ENCODE measurements around the gene ALDH9A1. TPM values are rescaled to one million over a fixed set of nuclear protein-coding genes. Genes with fewer than 3 reads are reported as not detected.
"Not testable (repeated sequence)": the region's sequence is repeated elsewhere in the genome, so short reads cannot be mapped to it uniquely, and the experiment has no call there.

The ALDH9A1 gene
- total RNA-seq (2014; rRNA removed) (58.8 and 78.0 TPM in 2 replicates), Bru-seq, nascent RNA (percentile 85 among the genes with signal in this experiment), BruChase-seq, experiment 1, labeled RNA remaining after a 6-hour chase (percentile 80 among the genes with signal in this experiment), BruChase-seq, experiment 2, labeled RNA remaining after a 2-hour chase (percentile 80 among the genes with signal in this experiment)
- long read RNA-seq, transcript ALDH9A1-201 (11 exons, 2,696 nt), result major isoform, 194 of 206 reads
- long read RNA-seq, partial matches to known transcripts, result 9 of 206 reads
- long read RNA-seq, other reads (novel, unspliced or antisense), result 2 of 206 reads

GRCh38 chr1:165697881-165698760 is at the start of gene ALDH9A1:
Gene ALDH9A1 (minus strand): TSS chr1:165698562. CDS start chr1:165698558, 4 bp downstream.
- no peaks in the 10 kb centered on the region for H3K9me2 ChIP-seq (replicated peaks; ENCODE audit: low read length)
- DNase-seq, result peak; percentile 92
- ChIA-PET POLR2A (ENCODE audit: unreplicated experiment) (interaction anchor here (0.5 to 1.2 kb wide), 7 partner anchors 10 to 101 kb away, joined by 3 to 5 read pairs (median 4); partner anchors contain the start of gene TMCO1), CTCF (interaction anchor here (0.7 to 1.3 kb wide), 5 partner anchors 66 to 936 kb away, joined by 3 to 8 read pairs (median 5); partner anchors contain the start of gene MGST3)
- H3K4me3 ChIP-seq (ENCODE audit: low read length), result peak within 1 kb of the TSS; percentile 97
- peaks cover 6% of the 10 kb centered on the region for H3K36me3 ChIP-seq (ENCODE audit: low read depth, low read length)
- H3F3A ChIP-seq (ENCODE audit: low read length, unreplicated experiment), result peaks cover 3% of the 10 kb centered on the region
- TF ChIP-seq CTCF (conservative IDR thresholded peaks at IDR 0.05; ENCODE audit: low read depth, low read length), result peak; percentile 62
- TF ChIP-seq EZH2 (IDR thresholded peaks at IDR 0.05; ENCODE audit: low read length, unreplicated experiment), result no peak
- no peaks in the 10 kb centered on the region for H3K9me3 ChIP-seq (ENCODE audit: low read length)
- TSS peak; percentile 47 for BruUV-seq (replicated peaks)
- no peaks in the 10 kb centered on the region for H3K27me3 ChIP-seq (ENCODE audit: low read length)
- peak within 1 kb of the TSS; percentile 90 for H3K4me2 ChIP-seq (ENCODE audit: low read length)
- peak within 1 kb of the TSS; percentile 88 for H3K9ac ChIP-seq (ENCODE audit: low read length)
- peaks cover 13% of the 10 kb centered on the region for H4K20me1 ChIP-seq (ENCODE audit: low read length)
- intact Hi-C loops (cut with micrococcal nuclease), result loop anchor here (1.0 to 10.0 kb wide), 5 partner anchors 67 to 323 kb away; partner anchors contain the start of gene MGST3
- peak; percentile 85 for ATAC-seq
- peak within 1 kb of the TSS; percentile 76 for H3K27ac ChIP-seq (ENCODE audit: low read length)
- H2AFZ ChIP-seq (ENCODE audit: low read length), result peak within 1 kb of the TSS; percentile 94
- peaks cover 42% of the 10 kb centered on the region for H3K79me2 ChIP-seq (ENCODE audit: low read length)
- peaks cover 18% of the 10 kb centered on the region for H3K4me1 ChIP-seq (ENCODE audit: insufficient read depth, low read length)

- Histone ChIP-seq H3K9me3 (ENCODE audit: low read length) (no peaks in the 10 kb centered on the region), H3K4me1 (ENCODE audit: insufficient read depth, low read length) (no peaks in the 10 kb centered on the region), H3K4me3 (ENCODE audit: low read length) (no peak overlapping the region), H2AFZ (ENCODE audit: low read length) (no peak overlapping the region), H3K4me2 (ENCODE audit: low read length) (no peak overlapping the region), H3K27me3 (ENCODE audit: low read length) (no peaks in the 10 kb centered on the region), H3K79me2 (ENCODE audit: low read length) (no peaks in the 10 kb centered on the region), H3K9me2 (replicated peaks; ENCODE audit: low read length) (no peaks in the 10 kb centered on the region), H4K20me1 (ENCODE audit: low read length) (no peaks in the 10 kb centered on the region), H3K27ac (ENCODE audit: low read length) (no peak overlapping the region), H3K36me3 (ENCODE audit: low read depth, low read length) (peaks cover 18% of the 10 kb centered on the region), H3F3A (ENCODE audit: low read length, unreplicated experiment) (no peaks in the 10 kb centered on the region), H3K9ac (ENCODE audit: low read length) (no peak overlapping the region)
- CTCF ChIA-PET, result interaction anchor here (0.7 kb wide), 1 partner anchor 116 kb away, joined by 5 read pairs; no protein-coding TSS in a partner anchor
- TF ChIP-seq EZH2 (IDR thresholded peaks at IDR 0.05; ENCODE audit: low read length, unreplicated experiment), result no peak
- no peak for TF ChIP-seq CTCF (conservative IDR thresholded peaks at IDR 0.05; ENCODE audit: low read depth, low read length)
- TF ChIP-seq EZH2phosphoT487 (IDR thresholded peaks at IDR 0.05; ENCODE audit: borderline replicate concordance, low read length), result no peak
- POLR2A ChIA-PET (ENCODE audit: unreplicated experiment), result no interaction called here
- ATAC-seq (no peak), DNase-seq (no peak)
- intact Hi-C loops (cut with micrococcal nuclease), result no loop called here
- no TSS peak for BruUV-seq (replicated peaks)
These were observed 49.5 kb upstream of the ALDH9A1 start for GRCh38 chr1:165747632-165748447.

- H2AFZ ChIP-seq (ENCODE audit: low read length); H4K20me1 ChIP-seq (ENCODE audit: low read length); H3F3A ChIP-seq (ENCODE audit: low read length, unreplicated experiment); H3K4me1 ChIP-seq (ENCODE audit: insufficient read depth, low read length); DNase-seq; CTCF ChIA-PET; H3K79me2 ChIP-seq (ENCODE audit: low read length); H3K9me2 ChIP-seq (replicated peaks; ENCODE audit: low read length); H3K27me3 ChIP-seq (ENCODE audit: low read length); intact Hi-C loops (cut with micrococcal nuclease); H3K27ac ChIP-seq (ENCODE audit: low read length); H3K4me3 ChIP-seq (ENCODE audit: low read length); H3K4me2 ChIP-seq (ENCODE audit: low read length); BruUV-seq (replicated peaks); H3K9me3 ChIP-seq (ENCODE audit: low read length); H3K9ac ChIP-seq (ENCODE audit: low read length); ATAC-seq; POLR2A ChIA-PET (ENCODE audit: unreplicated experiment): not testable (repeated sequence)
- H3K36me3 ChIP-seq (ENCODE audit: low read depth, low read length), result peaks cover 35% of the 10 kb centered on the region
These were observed 46.6 kb upstream of the ALDH9A1 start for GRCh38 chr1:165744913-165745312.

Measured in PC-3 (cell line).